HepG2 (cell line): ENCODE results near the gene HLF. TPM values are rescaled to one million over a fixed set of nuclear protein-coding genes. Genes with fewer than 3 reads are reported as not detected.

Experiments
- GFI1 ChIP-seq: sonication (generic); formaldehyde crosslinking; IDR thresholded peaks from 2 replicates; pipeline ENCODE4 v1.5.0; 2020; ENCODE audit warnings: missing genetic modification reagents, mild to moderate bottlenecking, borderline replicate concordance
- HHEX ChIP-seq: IDR thresholded peaks from 2 replicates; pipeline ENCODE4 v1.6.1; 2016; ENCODE audit warnings: control low read depth
- HNF4A ChIP-seq: sonication (generic); formaldehyde crosslinking; IDR thresholded peaks from 2 replicates; pipeline ENCODE4 v1.4.0; 2020; ENCODE audit warnings: missing genetic modification reagents
- MBD4 ChIP-seq: IDR thresholded peaks from 2 replicates; pipeline ENCODE4 v1.6.1; 2012; ENCODE audit warnings: low read length, inconsistent platforms, borderline replicate concordance
- MED13 ChIP-seq: sonication (generic); formaldehyde crosslinking; IDR thresholded peaks from 2 replicates; pipeline ENCODE4 v1.5.0; 2020; ENCODE audit warnings: missing genetic modification reagents
- NCOA5 ChIP-seq: sonication (generic); formaldehyde crosslinking; IDR thresholded peaks from 2 replicates; pipeline ENCODE4 v1.4.0; 2020; ENCODE audit warnings: missing genetic modification reagents
- POLR2A ChIP-seq, 2 experiments: IDR thresholded peaks; 2 replicates each; pipeline ENCODE4 v1.6.1; 2011; ENCODE audit warnings: low read depth in 2 of 2, low read length in 2 of 2, mild to moderate bottlenecking in 1 of 2, moderate library complexity in 1 of 2; ENCODE audit not compliant: insufficient read depth in 1 of 2
- POLR2G ChIP-seq: fragments of 200-400 bp; formaldehyde crosslinking; IDR thresholded peaks from 2 replicates; pipeline ENCODE4 v1.6.1; 2018; ENCODE audit warnings: mild to moderate bottlenecking, low read depth, low read length, moderate library complexity
- RBM22 ChIP-seq: fragments of 200-400 bp; formaldehyde crosslinking; optimal IDR thresholded peaks from 2 replicates; pipeline ENCODE3; 2017; ENCODE audit warnings: mild to moderate bottlenecking, low read length, moderate library complexity
- ZNF136 ChIP-seq: sonication (generic); formaldehyde crosslinking; IDR thresholded peaks from 2 replicates; pipeline ENCODE4 v1.8.1; 2022; ENCODE audit warnings: low read depth, mild to moderate bottlenecking, moderate library complexity, missing genetic modification reagents
- ZNF468 ChIP-seq: sonication (generic); formaldehyde crosslinking; IDR thresholded peaks from 2 replicates; pipeline ENCODE4 v1.8.0; 2022; ENCODE audit warnings: mild to moderate bottlenecking, moderate library complexity, missing genetic modification reagents
- ZNF501 ChIP-seq: sonication (generic); formaldehyde crosslinking; IDR thresholded peaks from 2 replicates; pipeline ENCODE4 v1.5.1; 2020; ENCODE audit warnings: mild to moderate bottlenecking, moderate library complexity, missing genetic modification reagents
- ZNF543 ChIP-seq: sonication (generic); formaldehyde crosslinking; IDR thresholded peaks from 2 replicates; pipeline ENCODE4 v1.4.0; 2020; ENCODE audit warnings: mild to moderate bottlenecking, missing genetic modification reagents
- ZNF850 ChIP-seq: sonication (generic); formaldehyde crosslinking; conservative IDR thresholded peaks from 2 replicates; pipeline ENCODE4 v1.9.0; 2021; ENCODE audit warnings: mild to moderate bottlenecking, missing genetic modification reagents
- polyA plus RNA-seq, 8 experiments: library from polyadenylated mRNA; depleted of rRNA in 3 of 8; stranded (reverse) in 7 of 8; unstranded in 1 of 8; fragments of >200 nt; fragmentation: Illumina TruSeq in 4 of 8; extraction: Trizol in 4 of 8; gene quantifications; 2 replicates each; pipeline versions ENCODE4 v1.2.1 to v1.2.3, GENCODE V29; 2011 to 2016; ENCODE audit warnings: low read depth in 4 of 8, missing spikeins in 1 of 8, mixed read lengths in 1 of 8; ENCODE audit not compliant: insufficient read depth in 1 of 8
- total RNA-seq, 5 experiments: library from RNA; depleted of rRNA; stranded (reverse); fragments of >200 nt; fragmentation: Illumina TruSeq; extraction: Trizol; gene quantifications; 2 replicates each; pipeline ENCODE4 v1.2.3, GENCODE V29; 2016; ENCODE audit warnings: low read depth in 1 of 5
- TF ChIP-seq, protein P1 (sequence below): sonication (generic); formaldehyde crosslinking; IDR thresholded peaks from 2 replicates; pipeline ENCODE4 v1.4.0; 2020; ENCODE audit warnings: missing genetic modification reagents
- TF ChIP-seq, protein P2 (sequence below): sonication (generic); formaldehyde crosslinking; IDR thresholded peaks from 2 replicates; pipeline ENCODE4 v1.4.0; 2020; ENCODE audit warnings: mild to moderate bottlenecking, missing genetic modification reagents

HLF gene
- total and polyA plus RNA-seq, 2 of the 13 experiments (the other 11 are each of a cell fraction or from before 2014, with no cell fraction given) = 202 to 346 TPM

DNA sequence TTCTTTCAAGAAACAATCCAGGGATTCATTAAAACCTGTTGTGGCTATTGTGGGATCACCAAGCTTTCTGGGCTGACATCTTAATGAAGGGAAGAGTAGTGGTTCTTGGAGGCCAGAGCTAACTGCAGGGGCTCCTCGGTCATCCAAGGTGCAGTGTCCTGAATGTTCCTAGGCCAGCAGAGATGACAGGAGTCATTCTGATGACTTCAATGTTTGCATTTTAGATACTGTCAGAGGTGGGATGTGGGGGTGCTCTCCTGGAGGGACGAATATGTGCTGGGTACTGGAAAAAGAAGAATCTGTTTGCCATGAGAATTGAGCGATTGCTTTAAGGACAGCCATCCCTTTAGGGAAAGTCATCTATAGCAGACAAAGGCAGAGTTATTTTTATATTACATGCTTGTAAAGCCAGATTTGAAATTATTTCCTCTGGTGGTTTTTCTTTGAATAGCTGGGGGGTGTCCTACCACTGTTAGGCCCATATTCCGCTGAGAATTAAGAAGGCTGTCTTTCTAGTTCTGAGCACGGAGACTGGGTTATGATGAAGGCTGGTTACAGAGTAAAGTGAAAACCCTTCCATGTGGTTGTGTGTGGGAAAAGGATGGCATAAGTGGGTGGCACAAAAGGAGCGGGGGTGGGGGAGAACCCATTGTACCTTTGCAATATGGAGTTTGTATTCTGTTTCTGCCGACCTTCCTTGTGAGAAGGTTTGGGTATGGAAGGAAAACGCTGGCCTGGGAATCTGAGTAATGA lies 7.4 kb downstream of the HLF start (continued):
- TF ChIP-seq ZNF543 (CRISPR knock-in tag) (0 out of 2 replicates have a peak, but pooled peaks have one; percentile 27), RBM22 (peak; percentile 40), ZNF468 (CRISPR knock-in tag) (0 out of 2 replicates have a peak, but pooled peaks have one; percentile 32), POLR2G (peak; percentile 58; the same call in 1 of the 2 replicates), MED13 (CRISPR knock-in tag) (peak; percentile 70; the same call in 1 of the 2 replicates), NCOA5 (CRISPR knock-in tag) (no peak), ZNF501 (peak; percentile 42; the same call in 1 of the 2 replicates), ZNF136 (CRISPR knock-in tag) (0 out of 2 replicates have a peak, but pooled peaks have one; percentile 19), MBD4 (0 out of 2 replicates have a peak, but pooled peaks have one; percentile 24), GFI1 (no peak; the same call in 1 of the 2 replicates), HNF4A (CRISPR knock-in tag) (0 out of 2 replicates have a peak, but pooled peaks have one; percentile 8), POLR2A (IDR thresholded peaks at IDR 0.05; ENCODE audit: insufficient read depth in 1 of 2, low read depth in 2 of 2, low read length in 2 of 2) (peak; percentile 5 to 46; a peak in 2 of 4 replicates), HHEX (CRISPR knock-in tag) (no peak), ZNF850 (0 out of 2 replicates have a peak, but pooled peaks have one; percentile 38)
- TF ChIP-seq, protein P1, sequence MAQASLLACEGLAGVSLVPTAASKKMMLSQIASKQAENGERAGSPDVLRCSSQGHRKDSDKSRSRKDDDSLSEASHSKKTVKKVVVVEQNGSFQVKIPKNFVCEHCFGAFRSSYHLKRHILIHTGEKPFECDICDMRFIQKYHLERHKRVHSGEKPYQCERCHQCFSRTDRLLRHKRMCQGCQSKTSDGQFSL (CRISPR knock-in tag) = peak; percentile 54; the same call in 1 of the 2 replicates
- TF ChIP-seq, protein P2, sequence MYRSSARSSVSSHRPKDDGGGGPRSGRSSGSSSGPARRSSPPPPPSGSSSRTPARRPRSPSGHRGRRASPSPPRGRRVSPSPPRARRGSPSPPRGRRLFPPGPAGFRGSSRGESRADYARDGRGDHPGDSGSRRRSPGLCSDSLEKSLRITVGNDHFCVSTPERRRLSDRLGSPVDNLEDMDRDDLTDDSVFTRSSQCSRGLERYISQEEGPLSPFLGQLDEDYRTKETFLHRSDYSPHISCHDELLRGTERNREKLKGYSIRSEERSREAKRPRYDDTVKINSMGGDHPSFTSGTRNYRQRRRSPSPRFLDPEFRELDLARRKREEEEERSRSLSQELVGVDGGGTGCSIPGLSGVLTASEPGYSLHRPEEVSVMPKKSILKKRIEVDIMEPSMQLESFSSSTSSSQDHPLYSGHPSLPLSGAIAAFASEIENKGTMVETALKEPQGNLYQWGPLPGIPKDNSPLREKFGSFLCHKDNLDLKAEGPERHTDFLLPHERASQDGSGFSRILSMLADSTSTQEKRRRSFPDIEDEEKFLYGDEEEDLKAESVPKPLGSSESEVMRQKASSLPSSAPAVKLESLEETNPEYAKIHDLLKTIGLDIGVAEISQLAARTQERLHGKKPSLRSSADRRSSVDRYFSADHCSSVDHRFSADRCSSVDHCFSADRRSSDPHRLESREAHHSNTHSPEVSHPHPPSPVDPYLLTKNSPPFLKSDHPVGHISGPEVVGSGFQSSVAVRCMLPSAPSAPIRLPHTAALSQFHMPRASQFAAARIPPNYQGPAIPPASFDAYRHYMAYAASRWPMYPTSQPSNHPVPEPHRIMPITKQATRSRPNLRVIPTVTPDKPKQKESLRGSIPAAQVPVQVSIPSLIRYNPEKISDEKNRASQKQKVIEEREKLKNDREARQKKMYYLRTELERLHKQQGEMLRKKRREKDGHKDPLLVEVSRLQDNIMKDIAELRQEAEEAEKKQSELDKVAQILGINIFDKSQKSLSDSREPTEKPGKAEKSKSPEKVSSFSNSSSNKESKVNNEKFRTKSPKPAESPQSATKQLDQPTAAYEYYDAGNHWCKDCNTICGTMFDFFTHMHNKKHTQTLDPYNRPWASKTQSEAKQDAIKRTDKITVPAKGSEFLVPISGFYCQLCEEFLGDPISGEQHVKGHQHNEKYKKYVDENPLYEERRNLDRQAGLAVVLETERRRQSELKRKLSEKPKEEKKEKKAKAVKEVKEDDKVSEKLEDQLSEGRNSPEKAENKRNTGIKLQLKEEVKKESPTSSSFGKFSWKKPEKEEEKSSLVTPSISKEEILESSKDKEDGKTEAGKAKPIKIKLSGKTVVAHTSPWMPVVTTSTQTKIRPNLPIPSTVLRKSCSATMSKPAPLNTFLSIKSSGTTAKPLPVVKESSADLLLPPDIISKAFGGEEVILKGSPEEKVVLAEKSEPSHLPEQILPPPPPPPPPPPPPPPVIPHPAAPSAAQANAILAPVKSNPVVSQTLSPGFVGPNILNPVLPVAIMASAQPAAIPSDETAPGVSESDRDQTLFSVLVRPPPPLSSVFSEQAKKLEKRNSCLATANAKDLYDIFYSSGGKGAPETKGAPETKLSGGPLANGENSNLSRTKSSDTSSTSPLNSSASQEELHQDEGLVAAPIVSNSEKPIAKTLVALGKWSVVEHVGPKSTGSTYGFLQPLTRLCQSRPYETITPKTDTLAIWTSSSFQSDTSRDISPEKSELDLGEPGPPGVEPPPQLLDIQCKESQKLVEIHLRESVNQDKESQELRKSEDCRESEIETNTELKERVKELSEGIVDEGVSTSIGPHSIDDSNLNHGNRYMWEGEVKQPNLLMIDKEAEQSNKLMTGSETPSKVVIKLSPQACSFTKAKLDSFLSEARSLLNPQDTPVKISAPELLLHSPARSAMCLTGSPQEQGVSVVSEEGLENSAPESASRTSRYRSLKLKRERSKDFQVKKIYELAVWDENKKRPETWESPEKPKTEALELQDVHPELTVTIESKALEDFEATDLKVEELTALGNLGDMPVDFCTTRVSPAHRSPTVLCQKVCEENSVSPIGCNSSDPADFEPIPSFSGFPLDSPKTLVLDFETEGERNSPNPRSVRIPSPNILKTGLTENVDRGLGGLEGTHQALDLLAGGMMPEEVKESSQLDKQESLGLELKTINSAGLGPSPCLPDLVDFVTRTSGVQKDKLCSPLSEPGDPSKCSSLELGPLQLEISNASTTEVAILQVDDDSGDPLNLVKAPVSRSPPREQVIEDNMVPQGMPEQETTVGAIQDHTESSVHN (CRISPR knock-in tag) = no peak
